ENCODE results near the gene CAMTA1.

Gene CAMTA1

GRCh38 chr1:7610106-7610731 lies 825.0 kb downstream of the CAMTA1 start:
- H3K36me3 ChIP-seq (ENCODE audit: insufficient read depth, low read depth, low read length), result no peaks in the 10 kb centered on the region
- H3K27me3 ChIP-seq (ENCODE audit: insufficient read depth, low read length), result no peaks in the 10 kb centered on the region
- no peak overlapping the region for H3K27ac ChIP-seq (ENCODE audit: low read length)
- no peak overlapping the region for H3K4me3 ChIP-seq (ENCODE audit: low read length)
- no peak overlapping the region for H3K9ac ChIP-seq (ENCODE audit: low read depth, low read length)
- peaks cover 8% of the 10 kb centered on the region for H3K9me3 ChIP-seq (ENCODE audit: insufficient read depth, low read depth, low read length)
- H3K4me1 ChIP-seq (ENCODE audit: insufficient read depth, low read length), result peaks cover 4% of the 10 kb centered on the region

- Histone ChIP-seq H3K36me3 (ENCODE audit: insufficient read depth, low read depth, low read length) (no peaks in the 10 kb centered on the region), H3K4me3 (ENCODE audit: low read length) (no peak overlapping the region), H3K27ac (ENCODE audit: low read length) (no peak overlapping the region), H3K9ac (ENCODE audit: low read depth, low read length) (no peak overlapping the region; the same call in 1 of the 2 replicates), H3K27me3 (ENCODE audit: insufficient read depth, low read length) (no peaks in the 10 kb centered on the region), H3K4me1 (ENCODE audit: insufficient read depth, low read length) (peaks cover 4% of the 10 kb centered on the region), H3K9me3 (ENCODE audit: insufficient read depth, low read depth, low read length) (peaks cover 3% of the 10 kb centered on the region)
Observed at GRCh38 chr1:7610936-7611335, 825.7 kb downstream of the CAMTA1 start.

- H3K27me3 ChIP-seq (ENCODE audit: insufficient read depth, low read length), result no peaks in the 10 kb centered on the region
- H3K36me3 ChIP-seq (ENCODE audit: insufficient read depth, low read depth, low read length), result no peaks in the 10 kb centered on the region
- no peaks in the 10 kb centered on the region for H3K9me3 ChIP-seq (ENCODE audit: insufficient read depth, low read depth, low read length)
- peaks cover 4% of the 10 kb centered on the region for H3K4me1 ChIP-seq (ENCODE audit: insufficient read depth, low read length)
- H3K9ac ChIP-seq (ENCODE audit: low read depth, low read length), result no peak overlapping the region; the same call in 1 of the 2 replicates
- no peak overlapping the region for H3K27ac ChIP-seq (ENCODE audit: low read length)
- H3K4me3 ChIP-seq (ENCODE audit: low read length), result no peak overlapping the region
Observed at GRCh38 chr1:7611421-7612010, 826.3 kb downstream of the CAMTA1 start.

GRCh38 chr1:7613106-7613850 lies 828.0 kb downstream of the CAMTA1 start:
- H3K27ac ChIP-seq (ENCODE audit: low read length), result no peak overlapping the region

GRCh38 chr1:7613851-7614205 lies 828.6 kb downstream of the CAMTA1 start:
- Histone ChIP-seq H3K27ac (ENCODE audit: low read length) (no peak overlapping the region), H3K4me3 (ENCODE audit: low read length) (no peak overlapping the region), H3K4me1 (ENCODE audit: insufficient read depth, low read length) (no peaks in the 10 kb centered on the region; the same call in 1 of the 2 replicates), H3K36me3 (ENCODE audit: insufficient read depth, low read depth, low read length) (no peaks in the 10 kb centered on the region), H3K27me3 (ENCODE audit: insufficient read depth, low read length) (no peaks in the 10 kb centered on the region), H3K9me3 (ENCODE audit: insufficient read depth, low read depth, low read length) (no peaks in the 10 kb centered on the region), H3K9ac (ENCODE audit: low read depth, low read length) (no peak overlapping the region)

More at GRCh38 chr1:7613106-7613850, 828.0 kb downstream of the CAMTA1 start:
- H3K4me3 ChIP-seq (ENCODE audit: low read length), result no peak overlapping the region
- no peaks in the 10 kb centered on the region for H3K9me3 ChIP-seq (ENCODE audit: insufficient read depth, low read depth, low read length)
- H3K36me3 ChIP-seq (ENCODE audit: insufficient read depth, low read depth, low read length), result no peaks in the 10 kb centered on the region
- no peak overlapping the region for H3K9ac ChIP-seq (ENCODE audit: low read depth, low read length)
- H3K4me1 ChIP-seq (ENCODE audit: insufficient read depth, low read length), result peaks cover 4% of the 10 kb centered on the region
- H3K27me3 ChIP-seq (ENCODE audit: insufficient read depth, low read length), result no peaks in the 10 kb centered on the region

GRCh38 chr1:7614576-7615074 lies 829.4 kb downstream of the CAMTA1 start:
- Histone ChIP-seq H3K27me3 (ENCODE audit: insufficient read depth, low read length) (no peaks in the 10 kb centered on the region), H3K4me3 (ENCODE audit: low read length) (no peak overlapping the region), H3K27ac (ENCODE audit: low read length) (no peak overlapping the region), H3K36me3 (ENCODE audit: insufficient read depth, low read depth, low read length) (no peaks in the 10 kb centered on the region), H3K9ac (ENCODE audit: low read depth, low read length) (no peak overlapping the region), H3K9me3 (ENCODE audit: insufficient read depth, low read depth, low read length) (no peaks in the 10 kb centered on the region), H3K4me1 (ENCODE audit: insufficient read depth, low read length) (no peaks in the 10 kb centered on the region)

- no peak overlapping the region for H3K4me3 ChIP-seq (ENCODE audit: low read length)
- no peaks in the 10 kb centered on the region for H3K36me3 ChIP-seq (ENCODE audit: insufficient read depth, low read depth, low read length)
- no peaks in the 10 kb centered on the region for H3K27me3 ChIP-seq (ENCODE audit: insufficient read depth, low read length)
- H3K9me3 ChIP-seq (ENCODE audit: insufficient read depth, low read depth, low read length), result no peaks in the 10 kb centered on the region
- no peaks in the 10 kb centered on the region for H3K4me1 ChIP-seq (ENCODE audit: insufficient read depth, low read length)
- no peak overlapping the region for H3K27ac ChIP-seq (ENCODE audit: low read length)
- no peak overlapping the region for H3K9ac ChIP-seq (ENCODE audit: low read depth, low read length)
Observed at GRCh38 chr1:7615138-7615537, 829.9 kb downstream of the CAMTA1 start.

GRCh38 chr1:7616076-7616832 lies 831.0 kb downstream of the CAMTA1 start:
- H3K4me3 ChIP-seq (ENCODE audit: low read length), result no peak overlapping the region

GRCh38 chr1:7616953-7617352 lies 831.7 kb downstream of the CAMTA1 start:
- Histone ChIP-seq H3K4me1 (ENCODE audit: insufficient read depth, low read length) (no peaks in the 10 kb centered on the region), H3K36me3 (ENCODE audit: insufficient read depth, low read depth, low read length) (no peaks in the 10 kb centered on the region), H3K9me3 (ENCODE audit: insufficient read depth, low read depth, low read length) (no peaks in the 10 kb centered on the region), H3K27ac (ENCODE audit: low read length) (no peak overlapping the region), H3K9ac (ENCODE audit: low read depth, low read length) (no peak overlapping the region), H3K27me3 (ENCODE audit: insufficient read depth, low read length) (no peaks in the 10 kb centered on the region), H3K4me3 (ENCODE audit: low read length) (no peak overlapping the region)

More at GRCh38 chr1:7616076-7616832, 831.0 kb downstream of the CAMTA1 start:
- Histone ChIP-seq H3K27ac (ENCODE audit: low read length) (no peak overlapping the region), H3K9me3 (ENCODE audit: insufficient read depth, low read depth, low read length) (no peaks in the 10 kb centered on the region), H3K36me3 (ENCODE audit: insufficient read depth, low read depth, low read length) (no peaks in the 10 kb centered on the region), H3K4me1 (ENCODE audit: insufficient read depth, low read length) (no peaks in the 10 kb centered on the region), H3K27me3 (ENCODE audit: insufficient read depth, low read length) (no peaks in the 10 kb centered on the region), H3K9ac (ENCODE audit: low read depth, low read length) (no peak overlapping the region)

- no peaks in the 10 kb centered on the region for H3K9me3 ChIP-seq (ENCODE audit: insufficient read depth, low read depth, low read length)
- H3K36me3 ChIP-seq (ENCODE audit: insufficient read depth, low read depth, low read length), result no peaks in the 10 kb centered on the region
- no peaks in the 10 kb centered on the region for H3K4me1 ChIP-seq (ENCODE audit: insufficient read depth, low read length)
- H3K27me3 ChIP-seq (ENCODE audit: insufficient read depth, low read length), result no peaks in the 10 kb centered on the region
- no peak overlapping the region for H3K4me3 ChIP-seq (ENCODE audit: low read length)
- H3K27ac ChIP-seq (ENCODE audit: low read length), result no peak overlapping the region
- H3K9ac ChIP-seq (ENCODE audit: low read depth, low read length), result no peak overlapping the region
Observed at GRCh38 chr1:7617826-7618225, 832.6 kb downstream of the CAMTA1 start.

GRCh38 chr1:7620196-7620595 lies 834.9 kb downstream of the CAMTA1 start:
- no peaks in the 10 kb centered on the region for H3K36me3 ChIP-seq (ENCODE audit: insufficient read depth, low read depth, low read length)
- H3K9ac ChIP-seq (ENCODE audit: low read depth, low read length), result no peak overlapping the region
- H3K4me3 ChIP-seq (ENCODE audit: low read length), result no peak overlapping the region
- no peak overlapping the region for H3K27ac ChIP-seq (ENCODE audit: low read length)
- no peaks in the 10 kb centered on the region for H3K27me3 ChIP-seq (ENCODE audit: insufficient read depth, low read length)
- H3K9me3 ChIP-seq (ENCODE audit: insufficient read depth, low read depth, low read length), result no peaks in the 10 kb centered on the region
- H3K4me1 ChIP-seq (ENCODE audit: insufficient read depth, low read length), result no peaks in the 10 kb centered on the region
